DMS79 (cell line): ENCODE measurements around the gene GATAD2A.

Experiments
- DNase-seq: peaks from one replicate; lab custom pipeline; 2025; lab: John Stamatoyannopoulos, UW

GATAD2A gene

DNA sequence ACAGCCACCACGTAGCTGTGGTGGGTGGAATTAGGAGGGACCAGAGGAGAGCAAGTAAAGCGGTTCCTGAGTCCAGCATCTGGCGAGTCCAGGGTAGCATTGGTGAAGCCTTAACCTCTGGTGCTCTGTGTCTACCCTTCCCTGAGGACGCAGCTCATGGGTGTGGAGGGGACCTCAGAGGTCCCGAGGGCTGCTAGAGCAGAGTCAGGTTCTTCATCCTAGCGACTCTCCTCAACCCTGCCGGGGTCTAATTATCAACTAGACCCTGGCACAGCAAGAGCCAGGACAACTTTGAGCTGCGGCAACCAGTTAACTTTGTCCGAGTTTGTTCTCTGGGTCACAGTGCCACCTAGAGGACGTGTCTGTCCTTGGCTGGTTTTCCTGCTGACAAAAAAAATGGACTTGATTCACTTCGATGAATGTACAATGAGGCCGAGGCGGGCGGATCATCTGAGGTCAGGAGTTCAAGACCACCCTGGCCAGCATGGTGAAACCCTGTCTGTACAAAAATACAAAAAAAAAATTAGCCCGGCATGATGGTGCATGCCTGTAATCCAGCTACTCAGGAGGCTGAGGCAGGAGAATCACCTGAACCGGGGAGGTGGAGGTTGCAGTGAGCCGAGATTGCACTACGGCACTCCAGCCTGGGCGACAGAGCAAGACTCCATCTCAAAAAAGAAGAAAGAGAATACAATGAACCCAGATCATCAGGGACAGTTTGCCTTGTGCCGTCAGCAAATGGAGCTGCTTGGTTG lies 84.9 kb downstream of the GATAD2A start:
- peak; percentile 58 for DNase-seq

DNA sequence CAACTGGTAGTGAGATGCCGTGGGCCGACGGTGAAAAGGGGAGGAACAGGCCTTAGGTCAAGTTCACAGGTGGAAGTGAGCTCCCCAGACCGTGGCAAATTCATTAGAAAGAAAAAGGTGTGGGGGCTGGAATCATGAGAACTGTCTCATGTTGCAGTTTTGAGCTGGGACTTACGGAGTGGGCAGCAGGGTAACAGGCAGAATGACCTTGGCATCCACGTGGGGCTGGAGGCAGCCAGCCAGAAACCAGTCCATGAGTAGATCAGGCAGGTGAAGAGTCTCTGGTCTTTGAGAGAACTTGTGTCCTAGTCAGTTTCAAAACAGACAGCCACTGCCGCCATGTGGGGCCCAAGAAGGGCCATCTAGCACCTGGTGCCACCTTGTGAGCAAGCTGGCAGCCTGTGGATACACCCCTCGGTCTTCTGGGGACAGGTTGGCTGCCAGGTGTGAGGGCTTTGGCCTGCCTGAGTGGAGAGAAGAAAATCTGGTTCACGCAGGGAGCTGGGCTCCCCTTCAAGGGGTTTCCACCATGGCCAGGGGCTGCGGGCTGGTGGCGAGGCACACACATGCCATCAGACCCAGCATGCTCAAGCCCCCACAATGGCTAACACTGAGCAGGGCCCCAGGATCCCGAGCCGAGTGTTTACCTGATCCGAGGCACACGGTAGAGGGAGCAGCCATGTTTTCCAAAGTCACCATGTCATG lies 86.0 kb downstream of the GATAD2A start:
- no peak for DNase-seq

GRCh38 chr19:19492026-19492610 lies 86.6 kb downstream of the GATAD2A start:
- DNase-seq, result no peak

- no peak for DNase-seq
Measured at GRCh38 chr19:19493841-19494546, 88.5 kb downstream of the GATAD2A start.

GRCh38 chr19:19495614-19496603 lies 90.4 kb downstream of the GATAD2A start:
- no peak for DNase-seq

GRCh38 chr19:19498255-19498991 lies 92.9 kb downstream of the GATAD2A start:
- no peak for DNase-seq

DNA sequence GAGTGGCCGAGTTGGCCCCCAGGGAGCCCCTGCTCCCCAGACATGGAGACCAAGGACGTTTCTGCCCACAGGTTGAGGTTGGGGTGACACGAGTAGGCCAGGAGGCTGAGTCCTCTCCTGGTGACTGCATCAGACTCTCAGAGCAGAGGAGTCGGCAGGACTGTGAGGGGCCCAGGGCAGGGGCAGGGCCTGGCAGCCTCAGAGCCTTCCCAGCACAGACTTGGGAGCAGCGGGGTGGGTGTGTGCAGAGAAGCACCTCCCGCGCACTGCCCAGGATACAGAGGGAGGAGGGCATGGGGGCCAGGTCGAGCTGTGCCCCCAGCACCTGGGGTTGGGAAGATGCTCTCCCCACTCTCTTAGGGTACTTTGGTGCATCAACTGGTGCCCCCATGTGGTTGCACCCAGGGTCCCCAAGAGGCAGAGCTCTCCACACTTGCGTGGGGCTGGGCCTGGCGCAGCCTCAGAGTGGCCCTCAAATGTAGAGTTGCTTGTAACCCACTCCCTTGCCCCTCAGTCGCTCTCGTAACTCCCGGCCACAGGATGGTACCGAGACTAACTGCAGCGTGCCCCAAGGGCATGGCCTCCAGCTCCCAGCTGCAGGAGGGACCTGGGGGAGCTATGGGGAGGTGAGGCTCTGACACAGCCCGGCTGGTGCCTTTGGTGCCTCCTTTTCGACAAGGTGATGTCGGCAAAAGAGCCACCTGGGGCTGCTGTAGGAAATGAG lies 94.0 kb downstream of the GATAD2A start:
- no peak for DNase-seq

DNA sequence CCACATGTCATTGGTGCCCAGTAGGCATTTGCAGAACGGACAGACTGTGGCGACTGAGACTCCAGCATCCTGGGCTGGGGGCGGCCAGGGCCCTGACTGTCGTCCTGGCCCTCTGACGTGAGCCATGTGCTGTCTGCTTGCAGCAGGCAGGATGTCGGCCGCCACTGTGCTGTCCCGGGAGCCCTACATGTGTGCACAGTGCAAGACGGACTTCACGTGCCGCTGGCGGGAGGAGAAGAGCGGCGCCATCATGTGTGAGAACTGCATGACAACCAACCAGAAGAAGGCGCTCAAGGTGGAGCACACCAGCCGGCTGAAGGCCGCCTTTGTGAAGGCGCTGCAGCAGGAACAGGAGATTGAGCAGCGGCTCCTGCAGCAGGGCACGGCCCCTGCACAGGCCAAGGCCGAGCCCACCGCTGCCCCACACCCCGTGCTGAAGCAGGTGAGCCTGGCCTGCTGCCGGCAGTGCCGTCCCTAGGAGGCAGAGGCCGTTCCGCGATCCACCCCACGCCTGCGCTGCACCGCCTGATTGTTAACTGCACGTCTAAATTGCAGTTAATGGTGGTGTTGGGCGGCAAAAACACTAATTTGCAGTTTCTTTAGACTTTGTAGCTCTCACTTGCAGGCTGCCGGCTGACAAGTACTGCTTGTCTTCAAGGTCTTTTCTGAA lies 95.6 kb downstream of the GATAD2A start:
- no peak for DNase-seq

GRCh38 chr19:19501798-19502197 lies 96.3 kb downstream of the GATAD2A start:
- no peak for DNase-seq

DNA sequence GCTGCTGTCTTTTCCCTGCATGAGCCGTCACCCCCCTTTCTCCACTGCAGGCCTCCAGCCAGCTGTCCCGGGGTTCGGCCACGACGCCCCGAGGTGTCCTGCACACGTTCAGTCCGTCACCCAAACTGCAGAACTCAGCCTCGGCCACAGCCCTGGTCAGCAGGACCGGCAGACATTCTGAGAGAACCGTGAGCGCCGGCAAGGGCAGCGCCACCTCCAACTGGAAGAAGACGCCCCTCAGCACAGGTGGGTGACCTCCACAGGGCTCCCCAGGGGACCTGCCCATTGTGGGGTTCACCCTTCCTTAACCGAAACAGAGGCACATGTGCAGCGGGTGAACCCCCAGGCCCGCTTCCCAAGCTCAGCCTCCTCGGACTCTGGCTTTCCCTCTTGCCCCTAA lies 96.8 kb downstream of the GATAD2A start:
- DNase-seq, result no peak

DNA sequence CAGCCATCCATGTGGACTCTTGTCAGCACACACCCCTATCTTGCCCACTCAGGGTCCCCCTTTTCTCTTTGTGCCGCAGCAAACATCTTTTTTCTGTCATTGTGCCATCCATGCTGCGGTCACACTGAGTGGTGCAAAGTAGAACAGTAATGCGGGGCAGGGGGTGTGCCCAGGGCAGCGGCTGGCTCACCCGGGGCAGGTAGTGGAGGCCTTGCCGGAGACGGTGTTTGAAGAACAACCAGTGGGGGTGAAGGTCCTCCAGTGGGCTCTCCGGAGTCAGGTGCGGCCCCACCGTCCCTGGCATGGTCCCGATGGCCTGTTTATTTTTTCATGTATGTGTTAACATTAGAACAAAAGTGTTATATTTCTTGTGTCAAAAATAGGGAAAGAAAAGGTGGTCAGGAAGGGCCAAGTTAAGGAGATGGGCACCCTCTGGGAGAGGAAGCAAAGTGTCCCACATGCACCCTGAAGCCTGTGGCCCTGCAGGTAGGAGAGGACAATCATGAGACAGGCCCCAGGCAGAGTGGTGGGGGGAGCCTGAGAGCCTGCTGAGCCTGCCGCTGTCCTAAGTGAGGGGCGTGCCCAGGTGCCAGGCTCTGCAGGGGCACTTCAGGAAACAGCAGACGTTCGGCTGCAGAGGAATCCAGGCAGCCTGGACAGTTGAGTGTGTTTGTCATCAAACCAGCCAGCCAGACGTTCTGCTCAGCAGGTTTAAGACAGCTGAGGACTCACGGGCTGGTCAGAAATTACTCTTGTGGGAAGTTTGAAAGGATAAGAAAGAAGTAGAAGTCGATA lies 97.5 kb downstream of the GATAD2A start:
- no peak for DNase-seq

DNA sequence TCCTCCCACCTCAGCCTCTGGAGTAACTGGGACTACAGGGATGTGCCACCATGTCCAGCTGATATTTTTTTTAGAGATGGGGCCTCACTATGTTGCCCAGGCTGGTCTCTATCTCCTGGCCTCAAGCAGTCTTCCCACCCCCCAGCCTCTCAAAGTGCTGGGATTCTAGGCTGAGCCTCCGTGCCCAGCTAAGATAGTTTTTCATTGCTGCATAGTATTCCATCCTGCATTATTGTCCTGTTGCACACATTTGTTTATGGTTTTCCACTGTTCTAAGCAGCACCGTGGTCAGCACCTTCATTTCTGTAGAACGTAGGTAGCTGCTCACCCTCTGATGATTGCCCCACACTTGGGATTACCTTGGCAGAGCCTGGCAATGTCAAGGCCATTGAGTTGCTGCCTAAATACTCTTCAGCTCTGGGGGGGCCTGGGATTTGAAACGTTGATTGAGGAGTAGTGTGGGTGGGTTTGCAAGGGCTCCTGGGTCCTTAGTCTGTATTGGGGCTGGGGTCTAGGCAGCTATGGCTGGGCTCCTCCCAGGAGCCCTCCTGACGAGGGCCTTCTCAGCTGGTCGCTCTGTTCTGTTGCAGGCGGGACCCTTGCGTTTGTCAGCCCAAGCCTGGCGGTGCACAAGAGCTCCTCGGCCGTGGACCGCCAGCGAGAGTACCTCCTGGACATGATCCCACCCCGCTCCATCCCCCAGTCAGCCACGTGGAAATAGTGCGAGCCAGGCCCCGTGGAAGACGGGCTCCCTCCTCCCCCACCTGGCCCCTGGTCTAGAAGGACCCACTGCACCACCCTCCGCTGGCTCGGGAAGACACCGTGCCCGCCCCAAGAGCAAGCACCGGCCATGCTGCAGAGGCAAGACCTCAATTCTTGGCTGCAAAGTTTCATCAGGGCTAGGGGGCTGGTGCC lies 99.5 kb downstream of the GATAD2A start:
- DNase-seq, result no peak

DNA sequence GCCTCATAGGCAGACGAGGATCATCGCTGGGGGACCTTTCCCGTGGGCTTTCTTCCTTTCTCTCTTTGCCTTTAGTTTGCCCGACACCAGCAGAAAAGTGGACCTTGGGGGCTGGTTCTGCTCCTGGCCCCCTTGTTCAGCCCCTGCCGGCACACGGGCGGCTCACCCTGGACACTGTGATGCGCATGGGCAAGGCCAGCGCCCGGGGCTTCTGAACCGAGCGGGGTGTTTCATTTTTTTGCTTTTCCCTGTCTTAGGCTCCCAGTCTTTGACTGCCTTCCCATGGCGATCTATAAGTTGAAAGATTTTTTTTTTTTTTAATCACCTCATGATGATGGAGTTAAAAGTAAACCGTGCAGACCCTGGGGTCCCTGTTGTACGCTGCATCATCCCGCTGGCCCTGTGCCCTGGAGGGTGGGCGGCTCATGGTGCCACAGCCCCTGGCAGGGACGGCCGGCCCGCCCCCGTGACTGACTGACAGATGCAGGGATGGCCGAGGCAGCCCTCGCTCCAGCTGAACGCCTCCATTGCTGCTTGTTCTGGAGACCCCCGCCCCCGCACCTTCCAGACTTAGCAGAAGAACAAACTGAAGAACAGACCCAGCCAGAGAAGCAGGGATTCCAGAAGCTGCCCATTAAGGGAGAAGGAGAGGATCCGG lies 100.3 kb downstream of the GATAD2A start:
- no peak for DNase-seq

DNA sequence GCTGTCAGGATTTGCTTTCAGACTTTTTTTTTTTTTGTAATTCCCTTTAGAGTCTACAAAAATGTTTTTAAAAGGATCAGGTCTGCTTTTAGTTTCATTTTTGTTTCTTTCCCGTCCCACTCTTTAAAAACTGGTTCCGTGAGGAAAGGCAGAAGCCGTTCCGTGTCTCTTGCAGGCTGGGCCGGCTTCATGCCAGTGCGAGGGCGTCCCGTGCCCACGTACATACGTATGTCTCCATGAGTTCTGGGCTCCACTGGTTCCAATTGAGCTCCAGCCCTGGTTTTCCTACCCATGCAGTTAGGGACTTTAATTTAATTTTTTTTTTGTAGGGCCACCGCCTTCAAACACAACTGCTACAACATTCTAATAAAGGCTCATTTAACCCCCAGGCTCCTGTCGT lies 101.1 kb downstream of the GATAD2A start:
- no peak for DNase-seq

- no peak for DNase-seq
Measured at GRCh38 chr19:19507354-19507753, 101.9 kb downstream of the GATAD2A start.

DNA sequence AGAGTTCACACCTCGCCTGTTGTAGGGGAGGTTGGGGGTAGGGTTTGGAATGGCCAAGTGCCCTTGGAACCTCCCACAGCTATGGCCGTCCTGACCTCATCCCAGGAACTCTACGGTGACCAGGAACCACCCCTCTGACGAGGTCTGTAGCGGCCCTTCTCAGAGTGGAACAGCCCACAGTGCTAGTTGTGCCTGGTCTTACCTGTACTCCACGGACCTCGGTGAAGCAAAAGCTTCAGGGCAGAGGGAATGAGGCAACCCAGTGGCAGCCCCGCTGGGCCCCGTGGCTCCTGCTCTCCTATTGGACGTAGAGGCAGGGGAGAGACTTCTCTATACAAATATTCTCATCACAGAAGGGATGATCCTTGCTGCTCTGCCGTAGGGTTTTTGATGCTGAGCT lies 102.7 kb downstream of the GATAD2A start:
- DNase-seq, result no peak

DNA sequence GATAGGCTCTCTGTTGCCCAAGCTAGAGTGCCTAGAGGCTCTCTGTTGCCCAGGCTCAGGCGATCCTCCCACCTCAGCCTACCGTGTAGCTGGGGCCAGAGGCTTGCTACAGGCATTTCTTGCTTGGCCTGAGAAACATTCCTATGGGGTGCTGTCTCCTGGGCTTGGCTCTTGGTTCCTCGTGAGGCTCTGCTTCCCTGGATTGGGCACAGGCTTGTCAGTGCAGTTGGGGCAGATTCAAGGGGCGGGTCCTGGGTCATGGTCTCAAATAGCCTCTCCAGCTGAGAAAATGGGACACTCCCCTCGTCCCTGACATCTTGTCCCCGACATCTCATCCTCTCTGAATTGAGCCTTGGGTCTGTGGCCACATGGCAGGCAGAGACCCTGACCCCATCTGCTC lies 105.0 kb downstream of the GATAD2A start:
- DNase-seq, result no peak
